Dermis microvascular lymphatic vessel endothelial cell (primary cell): ENCODE data around the gene SETD4. TPM values are rescaled to one million over a fixed set of nuclear protein-coding genes. Genes with fewer than 3 reads are reported as not detected.

ENCODE experiments used
- DNase-seq, 2 donors: peaks; one replicate each; pipeline versions ENCODE4 v3.0.0 to v3.0.0-alpha.2; 2010; ENCODE audit warnings: low read depth in 2 of 2
- total RNA-seq: library from RNA; depleted of rRNA; stranded (reverse); fragments of >200 nt; gene quantifications from 2 replicates; pipeline ENCODE4 v1.2.1, GENCODE V29; 2014

SETD4 gene
- total RNA-seq, 1 donor from 2014 or later = 6.2 TPM

- no peak for DNase-seq
These were observed 49.5 kb downstream of the SETD4 start for GRCh38 chr21:36010801-36011200.

GRCh38 chr21:36008505-36008904, 51.8 kb downstream of the SETD4 start:
- DNase-seq = no peak

- no peak for DNase-seq
These were observed 54.4 kb downstream of the SETD4 start for GRCh38 chr21:36005879-36006400.

GRCh38 chr21:36005018-36005417, 55.3 kb downstream of the SETD4 start:
- DNase-seq = no peak

- no peak for DNase-seq
These were observed 55.9 kb downstream of the SETD4 start for GRCh38 chr21:36004441-36004840.

- no peak for DNase-seq
These were observed 56.5 kb downstream of the SETD4 start for GRCh38 chr21:36003776-36004175.

GRCh38 chr21:35996217-35996616, 64.1 kb downstream of the SETD4 start:
- no peak for DNase-seq

GRCh38 chr21:35995522-35996088, 64.7 kb downstream of the SETD4 start:
- no peak for DNase-seq

GRCh38 chr21:35994613-35995012, 65.7 kb downstream of the SETD4 start:
- no peak for DNase-seq

GRCh38 chr21:35993875-35994490, 66.3 kb downstream of the SETD4 start:
- DNase-seq = no peak

- no peak for DNase-seq
These were observed 69.2 kb downstream of the SETD4 start for GRCh38 chr21:35991131-35991530.

GRCh38 chr21:35990609-35991008, 69.7 kb downstream of the SETD4 start:
- DNase-seq = no peak

GRCh38 chr21:35989138-35989735, 71.1 kb downstream of the SETD4 start:
- DNase-seq = no peak

GRCh38 chr21:35988416-35989137, 71.7 kb downstream of the SETD4 start:
- DNase-seq = no peak

GRCh38 chr21:35987475-35987874, 72.9 kb downstream of the SETD4 start:
- DNase-seq = no peak

- DNase-seq = no peak
These were observed 75.5 kb downstream of the SETD4 start for GRCh38 chr21:35984654-35985361.

Other genes starting within 250 kb of the SETD4 start
- 13.4 and 23.3 TPM in 2 replicates for gene CBR1, start 9.5 kb upstream of the SETD4 start, total RNA-seq
- gene CBR3, start 74.6 kb upstream of the SETD4 start, total RNA-seq = 2.8 and 3.0 TPM in 2 replicates
- gene DOP1B, start 96.3 kb upstream of the SETD4 start, total RNA-seq = 2.8 and 3.1 TPM in 2 replicates